Progenitor cell of endocrine pancreas (in vitro differentiated cells): Measurements from ENCODE around the gene RPE. TPM values are rescaled to one million over a fixed set of nuclear protein-coding genes. Genes with fewer than 3 reads are reported as not detected.

ENCODE experiments used
- DNase-seq: peaks from one replicate; pipeline ENCODE4 v3.0.0; 2021; ENCODE audit warnings: low spot score; ENCODE audit not compliant: unreplicated experiment
- H3K27ac Mint-ChIP-seq: 2 replicates; pipeline ENCODE4 v1.8.0; 2021; ENCODE audit warnings: mild to moderate bottlenecking, moderate library complexity, mixed read lengths
- H3K27me3 Mint-ChIP-seq: 2 replicates; pipeline ENCODE4 v1.8.0; 2021; ENCODE audit warnings: mixed read lengths
- H3K36me3 Mint-ChIP-seq: 2 replicates; pipeline ENCODE4 v1.8.0; 2022; ENCODE audit warnings: mixed read lengths; ENCODE audit not compliant: insufficient read depth
- H3K4me1 Mint-ChIP-seq: 2 replicates; pipeline ENCODE4 v1.8.0; 2021; ENCODE audit warnings: low read depth, mixed read lengths
- H3K4me3 Mint-ChIP-seq: 2 replicates; pipeline ENCODE4 v1.8.0; 2021; ENCODE audit warnings: low read depth, mild to moderate bottlenecking, moderate library complexity, mixed read lengths
- H3K9me3 Mint-ChIP-seq: 2 replicates; pipeline ENCODE4 v1.8.0; 2021; ENCODE audit warnings: low read depth, mixed read lengths
- total RNA-seq: library from RNA; stranded (reverse); gene quantifications from 2 replicates; pipeline ENCODE4 v1.2.1, GENCODE V29; 2021
- TF ChIP-seq, protein P1 (sequence below): fragments of 200-600 bp; sonication (generic); IDR thresholded peaks from one replicate; pipeline ENCODE4 v1.5.0; 2021; ENCODE audit warnings: antibody characterized with exemption, mild to moderate bottlenecking; ENCODE audit not compliant: unreplicated experiment

Gene RPE
- total RNA-seq, 1 donor from 2014 or later: 46.2 TPM

DNA sequence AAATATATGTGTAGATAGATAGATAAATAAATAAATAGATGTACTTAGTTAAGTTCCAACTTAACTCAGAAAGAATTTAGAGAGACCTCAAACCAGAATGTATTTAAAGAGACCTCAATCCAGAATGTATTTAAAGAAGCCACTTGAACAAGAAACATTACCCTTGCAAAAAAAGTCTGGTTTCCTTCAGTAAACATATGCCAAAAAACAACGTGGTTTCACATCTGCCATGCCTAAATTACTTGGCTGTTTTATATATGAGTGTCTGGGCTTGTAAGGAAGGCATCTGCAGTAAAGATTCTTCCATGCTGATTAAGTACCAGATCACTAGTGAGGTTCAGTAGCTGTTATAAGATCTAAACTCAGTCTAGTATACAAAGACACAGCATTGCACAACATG is 29.1 kb upstream of the RPE start:
- H3K27ac Mint-ChIP-seq: no peak overlapping the region
- no peak overlapping the region for H3K4me3 Mint-ChIP-seq
- TF ChIP-seq, protein P1, sequence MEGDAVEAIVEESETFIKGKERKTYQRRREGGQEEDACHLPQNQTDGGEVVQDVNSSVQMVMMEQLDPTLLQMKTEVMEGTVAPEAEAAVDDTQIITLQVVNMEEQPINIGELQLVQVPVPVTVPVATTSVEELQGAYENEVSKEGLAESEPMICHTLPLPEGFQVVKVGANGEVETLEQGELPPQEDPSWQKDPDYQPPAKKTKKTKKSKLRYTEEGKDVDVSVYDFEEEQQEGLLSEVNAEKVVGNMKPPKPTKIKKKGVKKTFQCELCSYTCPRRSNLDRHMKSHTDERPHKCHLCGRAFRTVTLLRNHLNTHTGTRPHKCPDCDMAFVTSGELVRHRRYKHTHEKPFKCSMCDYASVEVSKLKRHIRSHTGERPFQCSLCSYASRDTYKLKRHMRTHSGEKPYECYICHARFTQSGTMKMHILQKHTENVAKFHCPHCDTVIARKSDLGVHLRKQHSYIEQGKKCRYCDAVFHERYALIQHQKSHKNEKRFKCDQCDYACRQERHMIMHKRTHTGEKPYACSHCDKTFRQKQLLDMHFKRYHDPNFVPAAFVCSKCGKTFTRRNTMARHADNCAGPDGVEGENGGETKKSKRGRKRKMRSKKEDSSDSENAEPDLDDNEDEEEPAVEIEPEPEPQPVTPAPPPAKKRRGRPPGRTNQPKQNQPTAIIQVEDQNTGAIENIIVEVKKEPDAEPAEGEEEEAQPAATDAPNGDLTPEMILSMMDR: no peak
- H3K27me3 Mint-ChIP-seq: no peaks in the 10 kb centered on the region
- H3K9me3 Mint-ChIP-seq: no peaks in the 10 kb centered on the region
- no peaks in the 10 kb centered on the region for H3K36me3 Mint-ChIP-seq
- H3K4me1 Mint-ChIP-seq: peaks cover 4% of the 10 kb centered on the region
- no peak for DNase-seq

DNA sequence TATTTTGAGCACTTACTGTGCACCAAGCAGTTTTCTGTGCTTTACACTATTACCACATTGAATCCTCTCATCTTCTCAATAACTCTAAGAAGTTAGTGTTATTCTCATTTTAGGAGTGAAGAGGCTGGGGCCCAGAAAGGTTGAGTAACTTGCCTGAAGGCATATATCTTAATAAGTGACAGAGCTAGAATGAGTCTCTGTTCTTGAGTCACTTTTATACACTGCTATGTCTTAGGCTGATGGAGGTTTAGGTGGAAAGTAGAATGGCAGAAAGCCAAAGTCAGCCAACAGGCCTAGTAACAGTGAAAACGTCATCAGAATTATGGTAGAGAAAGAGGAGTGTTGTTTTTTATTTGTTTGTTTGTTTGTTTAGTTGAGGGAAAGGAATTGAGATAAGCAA is 27.9 kb upstream of the RPE start:
- Mint-ChIP-seq H3K4me1 (peaks cover 4% of the 10 kb centered on the region), H3K36me3 (no peaks in the 10 kb centered on the region), H3K27me3 (no peaks in the 10 kb centered on the region), H3K27ac (no peak overlapping the region), H3K4me3 (no peak overlapping the region), H3K9me3 (no peaks in the 10 kb centered on the region)
- DNase-seq: no peak
- TF ChIP-seq, protein P1: no peak

DNA sequence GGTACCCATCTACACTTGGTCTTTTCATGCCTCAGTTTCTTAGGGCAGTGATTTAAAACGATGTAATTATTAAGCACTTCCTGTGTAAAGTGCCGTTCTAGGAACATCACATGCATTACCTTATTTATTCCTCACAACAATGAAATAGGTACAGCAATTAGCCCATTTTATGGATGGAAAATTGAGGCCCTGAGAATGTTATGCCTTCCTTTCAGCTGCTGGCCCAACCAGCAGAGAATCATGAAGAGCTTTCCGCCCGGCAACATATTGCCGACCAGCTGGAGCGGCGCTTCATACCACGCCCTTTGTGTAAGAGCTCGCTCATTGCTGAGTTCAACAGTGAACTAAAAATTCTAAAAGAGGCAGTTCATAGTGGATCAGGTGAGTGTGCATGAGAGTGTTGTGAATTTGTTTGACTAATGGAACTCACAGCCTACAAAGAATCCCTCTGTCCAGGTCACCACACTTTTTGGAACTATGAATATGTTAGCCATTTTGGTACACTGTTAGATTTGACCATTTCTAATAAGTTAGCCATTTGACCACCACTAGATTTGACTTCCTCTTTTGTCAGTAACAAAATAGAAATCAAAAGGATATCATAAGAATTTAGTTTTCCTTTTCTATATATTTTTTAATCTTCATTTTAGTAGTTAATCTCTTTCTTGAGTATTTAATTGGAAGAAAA is 25.6 kb upstream of the RPE start:
- H3K4me3 Mint-ChIP-seq: no peak overlapping the region

DNA sequence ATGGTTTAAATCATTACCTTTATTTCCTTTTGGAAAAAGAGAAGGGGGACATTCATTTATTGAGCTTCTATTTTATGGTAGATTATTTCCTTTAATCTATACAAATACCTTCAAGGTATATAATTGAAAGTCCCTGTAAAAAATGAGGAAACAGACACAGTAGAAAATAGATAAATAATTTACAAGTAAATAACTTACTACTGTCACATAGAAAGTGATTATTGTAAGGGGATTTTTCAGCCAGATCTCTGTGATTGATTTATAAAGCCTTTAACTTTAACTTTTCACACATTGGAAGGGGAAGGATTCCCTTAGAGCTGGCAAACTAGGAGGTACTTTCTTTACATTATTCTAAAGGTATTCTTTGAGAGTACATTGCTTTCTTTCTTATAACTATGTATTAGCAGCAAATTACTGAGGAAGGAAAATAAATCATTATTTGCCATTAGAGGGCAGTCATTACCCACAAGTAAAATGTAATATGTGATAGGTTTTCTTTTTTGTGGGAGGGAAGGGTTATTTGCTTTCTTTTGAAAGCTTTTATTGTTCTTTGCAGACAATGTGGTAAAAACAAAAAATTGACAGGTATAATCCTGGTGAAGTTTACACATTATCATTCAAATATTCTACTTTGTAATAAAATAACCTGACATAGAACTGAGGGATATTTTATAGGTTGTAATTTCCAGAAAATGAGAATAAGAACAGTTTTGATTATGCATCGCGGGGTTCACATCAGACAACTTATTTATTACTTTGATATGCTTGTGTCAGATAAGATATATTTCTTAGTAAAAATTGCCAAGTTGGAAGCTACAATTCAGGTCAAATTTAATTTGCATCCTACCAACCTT is 24.8 kb upstream of the RPE start:
- Mint-ChIP-seq H3K4me1 (peaks cover 5% of the 10 kb centered on the region), H3K27me3 (no peaks in the 10 kb centered on the region), H3K4me3 (no peak overlapping the region), H3K27ac (no peak overlapping the region), H3K9me3 (no peaks in the 10 kb centered on the region), H3K36me3 (no peaks in the 10 kb centered on the region)
- TF ChIP-seq, protein P1: peak; percentile 67
- no peak for DNase-seq

More for the DNA sequence above, 25.6 kb upstream of the RPE start:
- no peak overlapping the region for H3K27ac Mint-ChIP-seq
- no peak for DNase-seq
- H3K9me3 Mint-ChIP-seq: no peaks in the 10 kb centered on the region
- TF ChIP-seq, protein P1: no peak
- H3K27me3 Mint-ChIP-seq: no peaks in the 10 kb centered on the region
- H3K36me3 Mint-ChIP-seq: no peaks in the 10 kb centered on the region
- H3K4me1 Mint-ChIP-seq: peaks cover 5% of the 10 kb centered on the region

DNA sequence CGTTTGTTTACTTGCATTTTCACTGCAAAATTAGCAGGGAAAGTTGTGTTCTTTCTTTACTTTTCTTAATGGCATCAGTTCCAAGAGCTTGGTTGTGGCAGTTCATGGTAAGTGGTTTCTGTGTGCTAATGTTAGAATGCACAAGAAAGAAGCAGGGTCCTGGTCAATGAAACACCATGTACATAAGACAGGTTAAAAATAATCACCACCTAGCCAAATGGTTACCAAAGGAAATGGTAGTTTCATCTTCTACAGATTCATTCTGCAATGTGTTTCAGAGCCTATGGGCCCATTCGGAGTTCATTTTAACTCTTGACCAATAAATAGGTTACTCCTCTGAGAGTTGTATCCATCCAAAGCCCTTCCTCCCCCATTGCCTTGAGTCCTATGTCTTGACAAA is 18.1 kb upstream of the RPE start:
- no peaks in the 10 kb centered on the region for H3K9me3 Mint-ChIP-seq
- H3K36me3 Mint-ChIP-seq: no peaks in the 10 kb centered on the region
- DNase-seq: no peak
- TF ChIP-seq, protein P1: no peak
- no peak overlapping the region for H3K4me3 Mint-ChIP-seq
- no peak overlapping the region for H3K27ac Mint-ChIP-seq
- H3K4me1 Mint-ChIP-seq: peaks cover 5% of the 10 kb centered on the region
- H3K27me3 Mint-ChIP-seq: peaks cover 18% of the 10 kb centered on the region
